Measurements from ENCODE around the gene IMP3.

GRCh38 chr15:75625542-75626347 is 14.3 kb downstream of the IMP3 start, which contains the start of gene SNUPN:
- TF ChIP-seq CTCF (conservative IDR thresholded peaks at IDR 0.05) (no peak), ZFX (IDR thresholded peaks at IDR 0.05) (peak; percentile 60)

All from C4-2B (cell line).